ENCODE measurements around the gene ADGRA1.
"Not testable (repeated sequence)": the region's sequence is repeated elsewhere in the genome, so short reads cannot be mapped to it uniquely, and the experiment has no call there.

The ADGRA1 gene

DNA sequence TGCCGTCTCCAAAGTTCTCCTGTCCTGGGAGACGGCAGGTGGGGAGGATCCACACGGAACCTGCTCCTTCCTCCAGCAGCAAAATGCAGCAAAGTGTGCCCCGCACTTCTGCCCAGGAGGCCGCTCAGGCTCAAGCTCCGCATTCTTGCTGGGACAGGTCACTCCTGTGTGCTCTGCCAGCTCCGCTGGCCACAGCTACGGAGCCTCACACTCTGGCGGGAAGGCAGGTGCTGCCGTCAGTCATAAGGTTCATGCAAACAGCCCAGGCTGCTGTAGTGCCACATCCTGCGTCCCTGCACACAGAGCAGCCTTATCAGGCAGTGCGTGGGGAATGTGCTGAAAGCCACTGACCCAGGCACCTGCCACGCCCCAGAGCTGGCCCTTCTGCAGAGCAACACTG lies 22.4 kb downstream of the ADGRA1 start:
- ChIA-PET POLR2A (no interaction called here), CTCF (no interaction called here)
- TF ChIP-seq, protein P1, sequence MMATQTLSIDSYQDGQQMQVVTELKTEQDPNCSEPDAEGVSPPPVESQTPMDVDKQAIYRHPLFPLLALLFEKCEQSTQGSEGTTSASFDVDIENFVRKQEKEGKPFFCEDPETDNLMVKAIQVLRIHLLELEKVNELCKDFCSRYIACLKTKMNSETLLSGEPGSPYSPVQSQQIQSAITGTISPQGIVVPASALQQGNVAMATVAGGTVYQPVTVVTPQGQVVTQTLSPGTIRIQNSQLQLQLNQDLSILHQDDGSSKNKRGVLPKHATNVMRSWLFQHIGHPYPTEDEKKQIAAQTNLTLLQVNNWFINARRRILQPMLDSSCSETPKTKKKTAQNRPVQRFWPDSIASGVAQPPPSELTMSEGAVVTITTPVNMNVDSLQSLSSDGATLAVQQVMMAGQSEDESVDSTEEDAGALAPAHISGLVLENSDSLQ (IDR thresholded peaks at IDR 0.05), result no peak
- TF ChIP-seq FOXA1 (IDR thresholded peaks at IDR 0.05) (no peak), TARDBP (IDR thresholded peaks at IDR 0.05) (no peak), SUZ12 (IDR thresholded peaks at IDR 0.05) (no peak), ELF4 (IDR thresholded peaks at IDR 0.05) (no peak), NFRKB (IDR thresholded peaks at IDR 0.05) (no peak), ZNF384 (IDR thresholded peaks at IDR 0.05) (no peak), HDGF (IDR thresholded peaks at IDR 0.05; ENCODE audit: borderline replicate concordance) (no peak), LEF1 (IDR thresholded peaks at IDR 0.05; ENCODE audit: borderline replicate concordance) (no peak), L3MBTL2 (conservative IDR thresholded peaks at IDR 0.05) (no peak), CTBP1 (IDR thresholded peaks at IDR 0.05; ENCODE audit: borderline replicate concordance) (no peak)
- DNase-seq (ENCODE audit: extremely low spot score), result no peak

DNA sequence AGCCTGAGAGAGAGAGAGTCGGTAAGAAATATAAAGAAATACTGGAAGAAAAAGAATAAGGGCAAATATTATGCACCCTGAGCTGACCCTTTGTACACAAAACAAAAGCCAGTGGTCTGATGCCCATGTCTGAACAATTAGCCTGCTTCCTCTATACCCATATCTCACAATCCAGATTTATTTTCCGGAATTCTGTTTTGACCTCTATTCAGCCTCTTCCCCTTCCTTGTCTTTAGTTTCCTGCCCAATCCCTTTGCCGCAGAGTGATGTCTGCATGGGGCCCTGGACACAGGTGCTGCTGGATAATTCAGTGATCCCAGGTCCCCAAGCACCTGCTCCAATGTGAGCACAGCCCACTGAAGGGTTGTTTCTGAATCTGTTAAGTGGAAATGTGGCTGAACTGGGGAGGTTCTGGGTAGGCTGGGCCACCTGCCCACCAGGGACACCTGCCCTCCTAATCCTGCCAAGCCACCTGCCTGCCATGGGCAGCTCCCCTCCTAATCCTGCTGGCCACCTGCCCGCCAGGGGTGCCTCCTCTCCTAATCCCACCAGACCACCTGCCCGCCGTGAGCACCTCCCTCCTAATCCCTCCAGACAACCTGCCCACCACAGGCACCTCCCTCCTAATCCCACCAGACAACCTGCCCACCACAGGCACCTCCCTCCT lies 23.0 kb downstream of the ADGRA1 start:
- ChIA-PET CTCF (no interaction called here), POLR2A (no interaction called here)
- TF ChIP-seq SP1 (IDR thresholded peaks at IDR 0.05), result no peak
- TF ChIP-seq LEF1 (IDR thresholded peaks at IDR 0.05; ENCODE audit: borderline replicate concordance), result no peak
- no peak for TF ChIP-seq FOXA1 (IDR thresholded peaks at IDR 0.05)
- no peak for TF ChIP-seq ZNF384 (IDR thresholded peaks at IDR 0.05)
- TF ChIP-seq ELF4 (IDR thresholded peaks at IDR 0.05), result no peak
- TF ChIP-seq FOXK2 (IDR thresholded peaks at IDR 0.05), result no peak
- DNase-seq (ENCODE audit: extremely low spot score), result no peak

DNA sequence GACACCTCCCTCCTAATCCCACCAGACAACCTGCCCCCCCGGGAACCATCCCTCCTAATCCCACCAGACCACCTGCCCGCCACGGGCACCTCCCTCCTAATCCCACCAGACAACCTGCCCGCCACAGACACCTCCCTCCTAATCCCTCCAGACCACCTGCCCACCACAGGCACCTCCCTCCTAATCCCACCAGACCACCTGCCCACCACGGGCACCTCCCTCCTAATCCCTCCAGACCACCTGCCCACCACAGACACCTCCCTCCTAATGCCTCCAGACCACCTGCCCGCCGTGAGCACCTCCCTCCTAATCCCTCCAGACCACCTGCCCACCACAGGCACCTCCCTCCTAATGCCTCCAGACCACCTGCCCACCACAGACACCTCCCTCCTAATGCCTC lies 23.9 kb downstream of the ADGRA1 start:
- CTCF ChIA-PET, result not testable (repeated sequence)

DNA sequence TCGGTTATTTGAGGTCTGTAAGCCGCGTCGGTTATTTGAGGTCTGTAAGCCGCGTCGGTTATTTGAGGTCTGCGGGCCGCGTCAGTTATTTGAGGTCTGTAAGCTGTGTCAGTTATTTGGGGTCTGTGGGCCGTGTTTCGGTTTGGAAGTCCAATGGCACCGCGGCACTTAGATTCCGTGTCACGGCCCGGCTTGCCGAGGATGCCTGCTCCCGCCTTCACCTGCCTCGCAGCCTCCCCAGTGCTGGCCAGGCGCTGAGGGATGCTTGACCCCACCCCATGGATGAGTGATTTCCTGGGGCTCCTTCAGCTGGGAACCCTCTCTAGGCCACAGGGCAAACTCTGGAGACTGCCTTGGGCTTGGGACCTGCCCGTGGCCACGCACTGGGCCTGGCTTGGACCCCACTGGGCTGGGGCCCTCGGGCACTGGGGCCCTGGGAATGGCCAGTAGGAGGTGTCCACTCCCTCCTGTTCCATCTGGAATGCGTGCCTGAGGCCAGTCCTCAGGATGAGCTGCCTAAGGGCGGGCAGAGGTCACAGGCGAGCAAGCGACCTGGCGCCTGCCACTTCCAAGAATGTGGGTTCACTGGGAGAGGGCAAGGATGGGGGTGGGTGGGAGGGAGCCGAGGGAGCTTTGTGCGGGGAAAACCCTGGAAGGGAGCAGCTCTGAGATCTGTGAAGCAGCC lies 25.6 kb downstream of the ADGRA1 start:
- no peak for TF ChIP-seq FOXA1 (IDR thresholded peaks at IDR 0.05)
- TF ChIP-seq LEF1 (IDR thresholded peaks at IDR 0.05; ENCODE audit: borderline replicate concordance), result no peak
- TF ChIP-seq NFRKB (IDR thresholded peaks at IDR 0.05), result no peak
- TF ChIP-seq ZNF384 (IDR thresholded peaks at IDR 0.05), result no peak
- no peak for TF ChIP-seq FOXK2 (IDR thresholded peaks at IDR 0.05)
- no peak for TF ChIP-seq L3MBTL2 (conservative IDR thresholded peaks at IDR 0.05)
- TF ChIP-seq TARDBP (IDR thresholded peaks at IDR 0.05), result no peak
- TF ChIP-seq SP1 (IDR thresholded peaks at IDR 0.05), result no peak
- no peak for TF ChIP-seq CTBP1 (IDR thresholded peaks at IDR 0.05; ENCODE audit: borderline replicate concordance)
- no peak for TF ChIP-seq ARNT (IDR thresholded peaks at IDR 0.05)
- TF ChIP-seq BHLHE40 (IDR thresholded peaks at IDR 0.05; ENCODE audit: borderline replicate concordance), result no peak
- TF ChIP-seq, protein P1 (IDR thresholded peaks at IDR 0.05), result no peak
- no peak for TF ChIP-seq ELF4 (IDR thresholded peaks at IDR 0.05)
- no peak for TF ChIP-seq HDGF (IDR thresholded peaks at IDR 0.05; ENCODE audit: borderline replicate concordance)
- TF ChIP-seq FOXM1 (IDR thresholded peaks at IDR 0.05; ENCODE audit: borderline replicate concordance), result no peak
- no peak for TF ChIP-seq SUZ12 (IDR thresholded peaks at IDR 0.05)
- no peak for DNase-seq (ENCODE audit: extremely low spot score)
- CTCF ChIA-PET, result no interaction called here
- POLR2A ChIA-PET, result no interaction called here

More for the DNA sequence above, 23.9 kb downstream of the ADGRA1 start:
- DNase-seq (ENCODE audit: extremely low spot score); POLR2A ChIA-PET: not testable (repeated sequence)

DNA sequence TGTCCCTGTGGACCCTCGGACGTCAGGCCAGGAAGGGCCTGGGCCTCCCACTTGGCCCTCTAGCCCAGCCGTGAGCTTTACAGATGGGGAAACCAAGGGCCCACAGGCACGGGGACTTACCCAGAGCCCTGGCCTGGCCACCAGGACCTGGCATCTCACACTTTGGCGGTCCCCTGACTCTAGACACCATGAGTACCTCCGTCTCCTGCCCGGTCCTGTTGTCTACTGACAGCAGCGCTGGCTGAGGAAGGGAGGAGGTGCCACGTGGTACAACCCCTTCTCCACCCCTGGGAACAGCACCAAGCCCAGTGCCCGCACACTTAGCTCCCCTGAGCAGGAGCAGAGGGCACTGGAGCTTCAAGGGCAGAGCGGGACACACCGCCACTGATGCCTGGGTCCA lies 26.1 kb downstream of the ADGRA1 start:
- no peak for DNase-seq (ENCODE audit: extremely low spot score)
- ChIA-PET CTCF (no interaction called here), POLR2A (no interaction called here)
- TF ChIP-seq L3MBTL2 (conservative IDR thresholded peaks at IDR 0.05), result no peak
- TF ChIP-seq, protein P1 (IDR thresholded peaks at IDR 0.05), result no peak
- TF ChIP-seq FOXK2 (IDR thresholded peaks at IDR 0.05), result no peak
- TF ChIP-seq CTBP1 (IDR thresholded peaks at IDR 0.05; ENCODE audit: borderline replicate concordance), result no peak
- TF ChIP-seq SUZ12 (IDR thresholded peaks at IDR 0.05), result no peak
- TF ChIP-seq ELF4 (IDR thresholded peaks at IDR 0.05), result no peak
- TF ChIP-seq ZNF384 (IDR thresholded peaks at IDR 0.05), result no peak
- TF ChIP-seq TARDBP (IDR thresholded peaks at IDR 0.05), result no peak
- TF ChIP-seq LEF1 (IDR thresholded peaks at IDR 0.05; ENCODE audit: borderline replicate concordance), result no peak
- no peak for TF ChIP-seq HDGF (IDR thresholded peaks at IDR 0.05; ENCODE audit: borderline replicate concordance)
- no peak for TF ChIP-seq BHLHE40 (IDR thresholded peaks at IDR 0.05; ENCODE audit: borderline replicate concordance)
- no peak for TF ChIP-seq SP1 (IDR thresholded peaks at IDR 0.05)
- TF ChIP-seq NFRKB (IDR thresholded peaks at IDR 0.05), result no peak
- no peak for TF ChIP-seq FOXA1 (IDR thresholded peaks at IDR 0.05)

DNA sequence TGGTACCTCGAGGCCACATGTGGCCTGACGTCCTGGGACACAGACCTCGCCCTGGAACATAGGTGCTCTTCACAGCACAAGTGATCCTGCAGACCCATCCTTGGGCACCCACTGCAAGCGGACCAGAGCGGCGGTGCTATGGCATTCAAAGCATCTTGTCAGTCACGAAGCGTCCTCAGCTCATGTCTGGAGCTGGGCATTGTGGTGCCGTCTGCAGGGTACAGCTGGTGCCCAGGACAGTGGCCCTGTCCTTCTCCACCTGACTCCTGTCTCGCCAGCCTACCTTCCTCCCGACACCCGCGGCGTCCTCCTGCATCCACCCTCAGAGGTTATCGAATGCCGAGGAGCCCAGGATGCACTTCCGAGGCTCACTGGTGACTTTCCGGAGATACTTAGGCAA lies 26.5 kb downstream of the ADGRA1 start:
- TF ChIP-seq FOXM1 (IDR thresholded peaks at IDR 0.05; ENCODE audit: borderline replicate concordance) (no peak), TARDBP (IDR thresholded peaks at IDR 0.05) (no peak), FOXA1 (IDR thresholded peaks at IDR 0.05) (no peak), NFRKB (IDR thresholded peaks at IDR 0.05) (no peak), ARNT (IDR thresholded peaks at IDR 0.05) (no peak), HDGF (IDR thresholded peaks at IDR 0.05; ENCODE audit: borderline replicate concordance) (no peak), SP1 (IDR thresholded peaks at IDR 0.05) (no peak), L3MBTL2 (conservative IDR thresholded peaks at IDR 0.05) (no peak), FOXK2 (IDR thresholded peaks at IDR 0.05) (no peak), ELF4 (IDR thresholded peaks at IDR 0.05) (no peak), BHLHE40 (IDR thresholded peaks at IDR 0.05; ENCODE audit: borderline replicate concordance) (no peak), SUZ12 (IDR thresholded peaks at IDR 0.05) (no peak)
- TF ChIP-seq, protein P1 (IDR thresholded peaks at IDR 0.05), result no peak
- ChIA-PET CTCF (no interaction called here), POLR2A (no interaction called here)
- no peak for DNase-seq (ENCODE audit: extremely low spot score)

Data from HEK293T (cell line).